ENCODE data around the gene LY6G5B. TPM values are rescaled to one million over a fixed set of nuclear protein-coding genes. Genes with fewer than 3 reads are reported as not detected.

Gene LY6G5B
- total and polyA plus RNA-seq, 2 donors (not counting 1 experiment from before 2014, with no cell fraction given) = 2.0 to 2.8 TPM

DNA sequence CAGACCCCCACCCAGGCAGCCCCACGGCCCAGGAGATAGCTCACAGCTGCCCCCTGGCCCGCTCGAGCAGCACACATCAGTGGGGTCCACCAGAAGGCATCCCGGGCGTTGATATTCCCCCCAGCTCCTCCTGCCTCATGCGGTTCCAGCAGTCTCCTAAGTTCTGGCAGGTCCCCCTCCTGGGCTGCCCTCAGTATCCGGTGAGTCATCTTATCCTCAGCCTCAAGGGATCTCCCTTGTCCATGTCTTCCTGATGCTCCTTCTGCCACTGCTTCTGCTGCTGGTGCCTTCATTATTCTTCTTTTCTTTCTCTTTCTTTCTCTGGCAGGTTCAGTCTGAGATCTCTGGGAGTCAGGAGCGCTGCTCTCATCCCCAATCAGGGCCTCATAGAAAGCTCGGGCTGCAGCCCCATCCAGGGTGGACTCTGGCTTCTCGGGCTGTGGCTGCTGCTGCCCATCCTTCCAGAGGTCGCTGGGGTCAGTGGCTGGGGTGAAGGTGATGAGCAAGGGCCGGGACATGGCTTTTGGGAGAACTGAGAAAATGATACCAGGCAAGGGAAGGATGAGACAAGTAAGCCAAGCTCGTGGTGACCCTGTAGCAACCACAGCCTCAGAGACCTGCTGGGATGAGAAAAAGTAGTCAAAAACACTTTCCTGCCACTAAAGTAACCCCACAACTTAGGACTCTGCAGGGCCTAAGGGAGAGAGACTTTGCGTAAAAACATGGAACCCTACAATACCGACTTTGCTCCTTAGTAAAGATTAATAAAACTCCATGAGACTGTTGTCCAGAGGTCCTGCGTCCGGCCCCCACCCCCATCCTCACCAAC lies 5.6 kb upstream of the LY6G5B start:
- H4K20me1 ChIP-seq (ENCODE audit: control insufficient read depth, extremely low read depth, insufficient read depth, low read length) = no peaks in the 10 kb centered on the region
- H3K9me3 ChIP-seq (ENCODE audit: control insufficient read depth, insufficient read depth, low read depth, low read length) = no peaks in the 10 kb centered on the region
- peak overlapping the region; percentile 87 for H3K27ac ChIP-seq (ENCODE audit: insufficient read depth, low read length)
- H3K9ac ChIP-seq (ENCODE audit: insufficient read depth, low read length) = peak overlapping the region; percentile 51
- H3K27me3 ChIP-seq (ENCODE audit: control insufficient read depth, insufficient read depth, low read length) = no peaks in the 10 kb centered on the region
- peak overlapping the region; percentile 82 to 94 (median 86) for H3K4me3 ChIP-seq (replicated peaks in 1 of 4; ENCODE audit: control extremely low read depth in 1 of 4, insufficient read depth in 1 of 4, low read depth in 3 of 4, low read length in 4 of 4)
- H3K79me2 ChIP-seq (ENCODE audit: control insufficient read depth, insufficient read depth, low read length) = peaks cover 56% of the 10 kb centered on the region
- peak; percentile 75 to 83 for DNase-seq (ENCODE audit: low read depth in 2 of 2)
- peak overlapping the region; percentile 95 for H3K4me2 ChIP-seq (ENCODE audit: extremely low read depth, insufficient read depth, low read length)
- H2AFZ ChIP-seq (ENCODE audit: low read length) = no peak overlapping the region
- peaks cover 20% of the 10 kb centered on the region for H3K4me1 ChIP-seq (ENCODE audit: control insufficient read depth, extremely low read depth, insufficient read depth, low read length)
- TF ChIP-seq, protein P1, sequence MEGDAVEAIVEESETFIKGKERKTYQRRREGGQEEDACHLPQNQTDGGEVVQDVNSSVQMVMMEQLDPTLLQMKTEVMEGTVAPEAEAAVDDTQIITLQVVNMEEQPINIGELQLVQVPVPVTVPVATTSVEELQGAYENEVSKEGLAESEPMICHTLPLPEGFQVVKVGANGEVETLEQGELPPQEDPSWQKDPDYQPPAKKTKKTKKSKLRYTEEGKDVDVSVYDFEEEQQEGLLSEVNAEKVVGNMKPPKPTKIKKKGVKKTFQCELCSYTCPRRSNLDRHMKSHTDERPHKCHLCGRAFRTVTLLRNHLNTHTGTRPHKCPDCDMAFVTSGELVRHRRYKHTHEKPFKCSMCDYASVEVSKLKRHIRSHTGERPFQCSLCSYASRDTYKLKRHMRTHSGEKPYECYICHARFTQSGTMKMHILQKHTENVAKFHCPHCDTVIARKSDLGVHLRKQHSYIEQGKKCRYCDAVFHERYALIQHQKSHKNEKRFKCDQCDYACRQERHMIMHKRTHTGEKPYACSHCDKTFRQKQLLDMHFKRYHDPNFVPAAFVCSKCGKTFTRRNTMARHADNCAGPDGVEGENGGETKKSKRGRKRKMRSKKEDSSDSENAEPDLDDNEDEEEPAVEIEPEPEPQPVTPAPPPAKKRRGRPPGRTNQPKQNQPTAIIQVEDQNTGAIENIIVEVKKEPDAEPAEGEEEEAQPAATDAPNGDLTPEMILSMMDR (conservative IDR thresholded peaks at IDR 0.05 in 1 of 2, IDR thresholded peaks at IDR 0.05 in 1 of 2; ENCODE audit: low read depth in 1 of 2, low read length in 2 of 2) = no peak
- TF ChIP-seq EZH2 (IDR thresholded peaks at IDR 0.05; ENCODE audit: low read length, missing control alignments) = no peak
- peaks cover 12% of the 10 kb centered on the region for H3K36me3 ChIP-seq (ENCODE audit: control insufficient read depth, insufficient read depth, low read length)

DNA sequence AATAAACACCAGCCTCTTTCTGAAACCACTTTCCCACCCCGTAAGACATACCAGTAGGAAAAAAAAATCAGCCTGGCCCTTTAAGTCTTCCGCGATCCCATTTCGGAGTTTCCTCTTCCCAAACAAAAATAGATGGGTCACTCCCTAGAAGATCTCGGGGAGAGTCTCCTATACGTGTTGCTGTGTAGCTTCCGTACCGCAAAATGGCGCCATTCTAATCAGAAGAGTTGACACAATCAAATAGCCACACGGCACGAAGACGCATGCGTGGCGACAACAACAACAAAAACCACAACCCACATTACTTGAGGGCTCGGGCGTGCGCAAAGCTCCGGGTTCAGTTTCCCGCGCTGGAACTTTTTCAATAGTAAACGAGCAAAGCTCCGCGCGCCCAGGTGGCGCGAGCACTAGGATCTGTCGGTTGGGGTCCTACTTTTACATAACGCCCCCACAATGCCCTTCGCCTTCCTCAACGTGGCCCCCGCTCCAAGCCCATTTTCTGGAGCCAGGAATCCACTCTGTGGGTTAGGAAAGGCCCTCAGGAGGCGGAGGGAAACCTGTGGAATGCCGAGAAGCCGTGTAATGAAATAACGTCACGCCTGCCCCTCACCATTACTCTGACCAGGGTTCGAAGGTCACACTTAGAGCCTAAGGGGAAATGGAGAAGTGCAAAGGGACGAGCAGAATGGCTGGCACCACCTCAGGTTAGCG lies 4.8 kb upstream of the LY6G5B start, which contains the start of gene GPANK1:
GPANK1 (minus strand) TSS at position 208 of the 711 bp plus-strand sequence. CDS start 519 bp downstream, outside the sequence.
- TF ChIP-seq, protein P1 (conservative IDR thresholded peaks at IDR 0.05 in 1 of 2, IDR thresholded peaks at IDR 0.05 in 1 of 2; ENCODE audit: low read depth in 1 of 2, low read length in 2 of 2) = no peak
- TF ChIP-seq EZH2 (IDR thresholded peaks at IDR 0.05; ENCODE audit: low read length, missing control alignments) = no peak
- Histone ChIP-seq H4K20me1 (ENCODE audit: control insufficient read depth, extremely low read depth, insufficient read depth, low read length) (no peaks in the 10 kb centered on the region), H3K9ac (ENCODE audit: insufficient read depth, low read length) (peak within 1 kb of the TSS; percentile 94), H3K36me3 (ENCODE audit: control insufficient read depth, insufficient read depth, low read length) (peaks cover 18% of the 10 kb centered on the region), H3K79me2 (ENCODE audit: control insufficient read depth, insufficient read depth, low read length) (peaks cover 51% of the 10 kb centered on the region), H3K4me2 (ENCODE audit: extremely low read depth, insufficient read depth, low read length) (peak within 1 kb of the TSS; percentile 95), H3K4me3 (replicated peaks in 1 of 4; ENCODE audit: control extremely low read depth in 1 of 4, insufficient read depth in 1 of 4, low read depth in 3 of 4, low read length in 4 of 4) (peak within 1 kb of the TSS; percentile 82 to 94 (median 86)), H3K27me3 (ENCODE audit: control insufficient read depth, insufficient read depth, low read length) (no peaks in the 10 kb centered on the region), H3K9me3 (ENCODE audit: control insufficient read depth, insufficient read depth, low read depth, low read length) (no peaks in the 10 kb centered on the region), H3K4me1 (ENCODE audit: control insufficient read depth, extremely low read depth, insufficient read depth, low read length) (peaks cover 20% of the 10 kb centered on the region), H2AFZ (ENCODE audit: low read length) (peak within 1 kb of the TSS; percentile 60), H3K27ac (ENCODE audit: insufficient read depth, low read length) (peak within 1 kb of the TSS; percentile 87)
- peak; percentile 91 to 97 for DNase-seq (ENCODE audit: low read depth in 2 of 2)
